Testis (tissue), 2 donors: ENCODE results near the gene ABCF3.

Source experiments
- POLR2A ChIP-seq: fragments of 450-650 bp; IDR thresholded peaks from one replicate; pipeline ENCODE4 v1.6.1; 2017; ENCODE audit warnings: antibody characterized with exemption, mild to moderate bottlenecking, moderate library complexity
- TF ChIP-seq, protein P1 (sequence below), 3 experiments: fragments of 450-650 bp in 2 of 3; fragments of 200-600 bp in 1 of 3; sonication (generic) in 1 of 3; IDR thresholded peaks; one replicate each; pipeline ENCODE4 v1.5.1; 2016 to 2019; ENCODE audit warnings: antibody characterized with exemption in 3 of 3, mild to moderate bottlenecking in 2 of 3, moderate library complexity in 1 of 3

GRCh38 chr3:184158404-184158803, 27.6 kb upstream of the ABCF3 start:
- TF ChIP-seq, protein P1, sequence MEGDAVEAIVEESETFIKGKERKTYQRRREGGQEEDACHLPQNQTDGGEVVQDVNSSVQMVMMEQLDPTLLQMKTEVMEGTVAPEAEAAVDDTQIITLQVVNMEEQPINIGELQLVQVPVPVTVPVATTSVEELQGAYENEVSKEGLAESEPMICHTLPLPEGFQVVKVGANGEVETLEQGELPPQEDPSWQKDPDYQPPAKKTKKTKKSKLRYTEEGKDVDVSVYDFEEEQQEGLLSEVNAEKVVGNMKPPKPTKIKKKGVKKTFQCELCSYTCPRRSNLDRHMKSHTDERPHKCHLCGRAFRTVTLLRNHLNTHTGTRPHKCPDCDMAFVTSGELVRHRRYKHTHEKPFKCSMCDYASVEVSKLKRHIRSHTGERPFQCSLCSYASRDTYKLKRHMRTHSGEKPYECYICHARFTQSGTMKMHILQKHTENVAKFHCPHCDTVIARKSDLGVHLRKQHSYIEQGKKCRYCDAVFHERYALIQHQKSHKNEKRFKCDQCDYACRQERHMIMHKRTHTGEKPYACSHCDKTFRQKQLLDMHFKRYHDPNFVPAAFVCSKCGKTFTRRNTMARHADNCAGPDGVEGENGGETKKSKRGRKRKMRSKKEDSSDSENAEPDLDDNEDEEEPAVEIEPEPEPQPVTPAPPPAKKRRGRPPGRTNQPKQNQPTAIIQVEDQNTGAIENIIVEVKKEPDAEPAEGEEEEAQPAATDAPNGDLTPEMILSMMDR (IDR thresholded peaks at IDR 0.05) = no peak
- TF ChIP-seq POLR2A = no peak
